ENCODE measurements around the gene FRMPD1.

DNA sequence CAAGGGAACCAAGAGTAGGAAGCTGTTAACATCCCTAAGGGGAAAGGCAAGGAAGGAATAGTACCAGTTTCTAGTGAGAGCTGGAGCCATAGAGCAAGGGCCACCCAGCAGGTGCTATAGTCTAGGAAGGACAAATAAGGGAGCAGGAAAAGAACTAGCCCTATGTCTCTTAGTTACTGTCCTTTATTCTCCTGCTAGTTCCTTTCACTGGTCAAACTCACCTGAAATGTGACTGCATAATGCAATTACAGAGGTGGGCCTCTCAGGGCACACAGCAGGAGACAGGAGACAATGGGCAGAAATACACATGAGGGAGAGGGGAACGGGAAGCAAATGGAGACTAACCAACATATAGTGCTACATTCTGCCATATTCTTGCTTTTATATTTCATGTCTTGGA, 26.7 kb upstream of the FRMPD1 start:
- no peak for TF ChIP-seq EZH2 (IDR thresholded peaks at IDR 0.05; ENCODE audit: insufficient read depth, poor library complexity, severe bottlenecking)
- no peak for TF ChIP-seq EZH2phosphoT487 (IDR thresholded peaks at IDR 0.05; ENCODE audit: insufficient read depth, low read depth)
